Measurements from ENCODE around the gene GNA12.

The GNA12 gene

DNA sequence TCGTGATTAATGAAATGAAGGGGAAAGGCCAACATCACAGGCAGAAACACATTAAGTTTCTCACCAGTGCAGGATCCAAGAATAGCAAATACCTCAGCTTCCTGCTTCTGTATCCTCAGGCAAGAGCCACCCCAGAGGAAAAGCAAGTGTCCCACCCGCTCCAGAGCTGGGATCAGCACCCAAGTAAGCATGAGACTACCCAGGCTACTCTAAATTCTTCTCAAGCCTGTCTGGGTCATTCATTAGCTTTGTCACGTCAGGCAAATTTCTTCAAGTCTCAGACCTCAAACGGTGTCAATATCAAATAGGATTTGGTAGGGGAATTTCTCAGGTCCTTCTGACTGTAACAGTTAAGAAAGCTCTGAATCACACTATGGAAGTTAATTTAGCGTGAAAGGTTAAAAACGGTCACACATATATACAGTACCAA, 59.0 kb downstream of the GNA12 start:
- TF ChIP-seq ZFX (IDR thresholded peaks at IDR 0.05; ENCODE audit: borderline replicate concordance), result no peak
- TF ChIP-seq, protein P1, sequence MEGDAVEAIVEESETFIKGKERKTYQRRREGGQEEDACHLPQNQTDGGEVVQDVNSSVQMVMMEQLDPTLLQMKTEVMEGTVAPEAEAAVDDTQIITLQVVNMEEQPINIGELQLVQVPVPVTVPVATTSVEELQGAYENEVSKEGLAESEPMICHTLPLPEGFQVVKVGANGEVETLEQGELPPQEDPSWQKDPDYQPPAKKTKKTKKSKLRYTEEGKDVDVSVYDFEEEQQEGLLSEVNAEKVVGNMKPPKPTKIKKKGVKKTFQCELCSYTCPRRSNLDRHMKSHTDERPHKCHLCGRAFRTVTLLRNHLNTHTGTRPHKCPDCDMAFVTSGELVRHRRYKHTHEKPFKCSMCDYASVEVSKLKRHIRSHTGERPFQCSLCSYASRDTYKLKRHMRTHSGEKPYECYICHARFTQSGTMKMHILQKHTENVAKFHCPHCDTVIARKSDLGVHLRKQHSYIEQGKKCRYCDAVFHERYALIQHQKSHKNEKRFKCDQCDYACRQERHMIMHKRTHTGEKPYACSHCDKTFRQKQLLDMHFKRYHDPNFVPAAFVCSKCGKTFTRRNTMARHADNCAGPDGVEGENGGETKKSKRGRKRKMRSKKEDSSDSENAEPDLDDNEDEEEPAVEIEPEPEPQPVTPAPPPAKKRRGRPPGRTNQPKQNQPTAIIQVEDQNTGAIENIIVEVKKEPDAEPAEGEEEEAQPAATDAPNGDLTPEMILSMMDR (IDR thresholded peaks at IDR 0.05), result no peak
- no peak overlapping the region for H3K27ac ChIP-seq

DNA sequence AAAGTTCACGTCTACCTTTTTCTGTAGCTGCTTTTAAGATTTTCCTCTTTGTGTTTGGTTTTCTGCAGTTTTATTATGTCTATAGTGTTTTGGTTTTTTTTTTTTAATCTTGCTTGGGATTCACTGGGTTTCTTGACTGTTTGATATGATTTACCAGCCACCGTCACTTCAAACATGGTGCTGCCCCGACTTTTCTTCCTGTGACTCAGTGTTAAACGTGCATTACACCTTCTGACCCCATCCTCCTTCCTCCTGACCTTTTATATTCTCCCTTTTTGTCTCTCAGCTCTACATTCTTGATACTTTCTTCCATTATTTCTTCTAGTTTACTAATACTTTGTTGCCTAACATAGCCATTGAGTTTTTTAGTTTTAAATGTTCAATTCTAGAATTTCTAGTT, 61.5 kb downstream of the GNA12 start:
- H3K27ac ChIP-seq, result no peak overlapping the region
- no peak for TF ChIP-seq ZFX (IDR thresholded peaks at IDR 0.05; ENCODE audit: borderline replicate concordance)
- TF ChIP-seq, protein P1 (IDR thresholded peaks at IDR 0.05), result no peak

DNA sequence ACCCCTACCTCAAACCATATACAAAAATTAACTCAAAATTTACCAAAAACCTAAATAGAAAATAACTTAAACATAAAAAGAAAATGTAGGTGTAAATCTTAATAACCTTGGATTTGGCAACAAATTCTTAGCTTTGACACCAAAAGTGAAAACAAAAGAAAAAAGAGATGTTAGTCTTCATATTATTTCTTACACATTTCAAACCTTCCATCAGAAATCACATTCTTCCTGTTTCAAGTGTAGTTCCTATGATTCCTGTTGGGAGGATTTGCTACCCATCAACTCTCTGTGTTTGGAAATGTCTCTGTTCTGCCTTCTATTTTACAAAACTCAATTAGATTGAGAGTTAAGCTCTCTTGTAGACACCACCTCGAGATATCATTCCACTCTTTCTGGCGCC, 62.0 kb downstream of the GNA12 start:
- TF ChIP-seq, protein P1 (IDR thresholded peaks at IDR 0.05), result no peak
- no peak for TF ChIP-seq ZFX (IDR thresholded peaks at IDR 0.05; ENCODE audit: borderline replicate concordance)
- no peak overlapping the region for H3K27ac ChIP-seq

DNA sequence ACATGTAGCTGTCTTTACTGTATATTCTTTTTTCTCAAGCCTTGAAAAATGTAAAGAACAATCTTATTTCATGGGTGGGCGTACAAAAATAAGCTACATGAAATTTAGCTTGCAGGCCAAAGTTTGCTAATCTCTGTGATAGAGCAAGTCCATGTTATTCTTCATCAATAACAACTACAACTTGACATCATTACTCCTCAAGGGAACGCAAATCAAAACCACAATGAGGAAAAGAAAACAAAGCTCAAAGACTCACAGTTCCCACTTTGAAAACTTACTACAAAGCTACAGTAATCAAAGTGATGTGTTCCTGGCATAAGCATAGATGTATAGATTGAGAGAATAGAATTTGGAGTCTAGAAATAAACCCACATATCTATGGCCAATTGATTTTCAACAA, 62.5 kb downstream of the GNA12 start:
- TF ChIP-seq, protein P1 (IDR thresholded peaks at IDR 0.05), result no peak
- no peak for TF ChIP-seq ZFX (IDR thresholded peaks at IDR 0.05; ENCODE audit: borderline replicate concordance)
- no peak overlapping the region for H3K27ac ChIP-seq

DNA sequence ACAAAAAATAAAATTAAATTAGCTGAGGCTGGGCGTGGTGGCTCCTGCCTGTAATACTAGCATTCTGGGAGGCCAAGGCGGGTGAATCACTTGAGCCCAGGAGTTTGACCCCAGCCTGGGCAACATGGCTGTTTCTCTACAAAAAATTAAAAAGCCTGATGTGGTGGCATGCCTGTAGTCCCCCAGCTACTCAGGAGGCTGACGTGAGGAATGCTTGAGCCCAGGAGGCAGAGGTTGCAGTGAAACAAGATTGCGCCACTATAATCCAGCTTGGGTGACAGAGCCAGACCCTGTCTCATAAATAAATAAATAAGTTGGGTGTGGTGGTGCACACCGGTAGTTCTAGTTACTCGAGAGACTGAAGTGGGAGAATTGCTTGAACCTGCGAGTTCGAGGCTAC, 65.1 kb downstream of the GNA12 start:
- H3K27ac ChIP-seq, result no peak overlapping the region
- TF ChIP-seq, protein P1 (IDR thresholded peaks at IDR 0.05), result no peak
- TF ChIP-seq ZFX (IDR thresholded peaks at IDR 0.05; ENCODE audit: borderline replicate concordance), result no peak

DNA sequence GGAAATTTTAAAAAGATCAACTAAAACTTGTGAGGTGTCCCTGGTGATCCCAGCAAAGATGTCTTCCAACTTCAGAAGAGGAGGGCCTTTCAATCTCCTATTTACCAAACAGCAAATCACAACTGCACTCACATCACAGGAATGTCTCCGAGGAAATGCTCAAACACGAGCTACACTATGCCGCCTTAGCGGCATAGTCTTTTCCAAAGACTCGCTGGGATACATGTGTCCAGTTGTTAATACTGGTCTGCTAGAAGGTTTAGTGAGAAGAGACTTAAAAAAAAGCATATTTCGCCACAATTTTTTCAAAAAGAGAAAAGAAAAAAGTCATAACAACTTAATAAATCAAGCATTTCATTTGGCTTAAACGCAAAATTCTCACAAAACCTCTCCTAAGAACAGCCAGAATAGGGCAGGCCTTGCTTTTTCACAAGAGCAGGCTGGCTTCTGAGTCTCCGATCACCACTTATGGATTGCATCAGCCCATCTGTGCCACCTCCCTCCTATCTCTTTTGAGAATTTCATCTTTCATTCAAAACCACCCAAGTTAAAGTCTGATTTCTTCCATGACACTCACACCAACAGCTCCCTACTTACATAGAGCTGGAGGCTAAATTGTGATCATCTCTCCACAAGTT, 66.1 kb downstream of the GNA12 start:
- no peak overlapping the region for H3K27ac ChIP-seq
- TF ChIP-seq, protein P1 (IDR thresholded peaks at IDR 0.05), result no peak
- TF ChIP-seq ZFX (IDR thresholded peaks at IDR 0.05; ENCODE audit: borderline replicate concordance), result no peak

DNA sequence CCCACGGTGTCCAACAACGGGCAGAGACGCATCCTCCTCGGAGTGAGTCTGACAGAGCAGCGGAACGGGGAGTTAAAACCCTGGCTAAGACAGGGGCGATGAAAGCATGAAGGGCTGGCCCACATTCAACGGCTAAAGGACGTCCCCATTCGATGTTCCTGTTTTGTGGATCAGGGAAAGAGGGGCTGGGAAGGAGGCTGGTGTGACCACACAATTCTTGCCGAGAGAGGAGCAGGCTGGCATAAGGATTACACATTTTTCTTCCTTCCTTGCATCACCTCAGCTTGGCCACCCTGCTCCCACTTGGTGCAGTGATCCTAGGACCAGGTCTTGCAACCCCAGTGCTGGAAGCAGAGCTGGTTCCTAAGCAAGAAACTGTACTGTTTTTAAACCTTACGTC, 67.7 kb downstream of the GNA12 start:
- no peak for TF ChIP-seq ZFX (IDR thresholded peaks at IDR 0.05; ENCODE audit: borderline replicate concordance)
- TF ChIP-seq, protein P1 (IDR thresholded peaks at IDR 0.05), result no peak
- H3K27ac ChIP-seq, result no peak overlapping the region

All from 22Rv1 (cell line).